Mammary epithelial cell (primary cell): Measurements from ENCODE around the gene LHFPL2.

Experiments
- EZH2 ChIP-seq: IDR thresholded peaks from 2 replicates; pipeline ENCODE4 v1.6.1; 2012; ENCODE audit warnings: low read length, inconsistent platforms, borderline replicate concordance
- TF ChIP-seq, protein P1 (sequence below), 2 donors: IDR thresholded peaks in 1 of 2; conservative IDR thresholded peaks in 1 of 2; 2 replicates each; pipeline ENCODE4 v1.5.1; 2011 to 2012; ENCODE audit warnings: inconsistent platforms in 2 of 2, low read length in 2 of 2, mild to moderate bottlenecking in 2 of 2, control low read depth in 1 of 2, low read depth in 1 of 2; ENCODE audit not compliant: insufficient read depth in 1 of 2; ENCODE audit errors: extremely low read depth in 1 of 2

DNA sequence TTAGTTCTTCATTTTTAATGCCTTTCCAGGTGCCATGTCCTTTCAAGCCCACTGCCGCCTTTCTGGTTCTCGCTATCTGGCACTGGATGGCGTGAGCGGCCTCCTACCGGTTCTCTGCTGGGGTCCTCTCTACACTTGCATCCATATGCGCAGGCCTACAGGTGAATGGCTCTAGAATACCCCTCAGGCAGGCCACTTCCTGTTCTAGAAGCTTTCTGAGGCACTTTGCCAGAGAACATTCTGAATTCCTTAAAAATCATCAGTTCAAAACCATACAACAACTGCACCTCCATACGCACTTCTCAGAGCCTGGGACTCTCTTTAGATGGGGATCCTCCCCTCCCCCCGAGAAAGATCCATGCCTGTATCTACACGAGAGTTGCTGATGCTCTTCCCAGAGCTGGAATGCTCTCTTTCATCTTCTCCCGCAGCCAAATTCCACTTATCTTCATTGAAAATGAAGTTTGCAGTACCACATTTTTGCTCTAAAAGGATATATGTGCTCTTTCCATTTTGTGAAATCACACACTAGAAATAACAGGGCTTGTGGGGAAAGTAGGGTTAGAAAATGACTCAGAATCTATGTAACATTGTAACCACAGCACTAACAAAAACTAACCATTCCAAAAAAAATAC lies 1.4 kb upstream of the LHFPL2 start:
- TF ChIP-seq, protein P1, sequence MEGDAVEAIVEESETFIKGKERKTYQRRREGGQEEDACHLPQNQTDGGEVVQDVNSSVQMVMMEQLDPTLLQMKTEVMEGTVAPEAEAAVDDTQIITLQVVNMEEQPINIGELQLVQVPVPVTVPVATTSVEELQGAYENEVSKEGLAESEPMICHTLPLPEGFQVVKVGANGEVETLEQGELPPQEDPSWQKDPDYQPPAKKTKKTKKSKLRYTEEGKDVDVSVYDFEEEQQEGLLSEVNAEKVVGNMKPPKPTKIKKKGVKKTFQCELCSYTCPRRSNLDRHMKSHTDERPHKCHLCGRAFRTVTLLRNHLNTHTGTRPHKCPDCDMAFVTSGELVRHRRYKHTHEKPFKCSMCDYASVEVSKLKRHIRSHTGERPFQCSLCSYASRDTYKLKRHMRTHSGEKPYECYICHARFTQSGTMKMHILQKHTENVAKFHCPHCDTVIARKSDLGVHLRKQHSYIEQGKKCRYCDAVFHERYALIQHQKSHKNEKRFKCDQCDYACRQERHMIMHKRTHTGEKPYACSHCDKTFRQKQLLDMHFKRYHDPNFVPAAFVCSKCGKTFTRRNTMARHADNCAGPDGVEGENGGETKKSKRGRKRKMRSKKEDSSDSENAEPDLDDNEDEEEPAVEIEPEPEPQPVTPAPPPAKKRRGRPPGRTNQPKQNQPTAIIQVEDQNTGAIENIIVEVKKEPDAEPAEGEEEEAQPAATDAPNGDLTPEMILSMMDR (conservative IDR thresholded peaks at IDR 0.05 in 1 of 2, IDR thresholded peaks at IDR 0.05 in 1 of 2; ENCODE audit: extremely low read depth in 1 of 2, insufficient read depth in 1 of 2, low read depth in 1 of 2, low read length in 2 of 2), result no peak
- no peak for TF ChIP-seq EZH2
